GM08714 (cell line): ENCODE data around the gene DIP2C.

Source experiments
- H3K4me3 ChIP-seq: fragments of 200-500 bp; sonication (Bioruptor generic); 2 replicates; pipeline ENCODE4 v1.5.1; 2014; ENCODE audit warnings: mild to moderate bottlenecking, low read length, inconsistent platforms
- ZNF274 ChIP-seq: IDR thresholded peaks from 2 replicates; pipeline ENCODE4 v1.6.1; 2012; ENCODE audit warnings: mild to moderate bottlenecking, low read depth, low read length

The DIP2C gene

DNA sequence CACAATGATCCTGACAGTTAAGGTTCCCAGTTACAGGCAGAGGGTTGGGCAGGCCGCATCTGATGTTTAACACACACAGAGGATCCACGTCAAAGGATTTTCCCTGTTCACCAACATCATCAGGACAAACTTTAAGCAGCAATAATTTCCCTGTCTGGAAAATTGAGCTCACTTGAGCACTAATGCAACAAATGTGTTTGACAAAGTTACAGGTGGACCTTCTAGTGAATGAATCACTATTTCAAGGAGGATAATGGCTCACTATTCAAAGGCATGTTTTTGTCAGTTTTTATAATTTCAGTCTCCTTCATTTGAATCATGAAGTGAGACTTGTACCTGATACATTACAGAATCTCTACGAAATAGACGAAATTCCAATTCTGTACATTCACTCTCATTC is 127.3 kb downstream of the DIP2C start:
- TF ChIP-seq ZNF274, result no peak
- no peak overlapping the region for H3K4me3 ChIP-seq

GRCh38 chr10:561721-562120 is 127.7 kb downstream of the DIP2C start:
- H3K4me3 ChIP-seq, result no peak overlapping the region
- TF ChIP-seq ZNF274, result no peak

GRCh38 chr10:560314-560992 is 129.0 kb downstream of the DIP2C start:
- TF ChIP-seq ZNF274, result no peak

GRCh38 chr10:559767-560047 is 129.8 kb downstream of the DIP2C start:
- no peak overlapping the region for H3K4me3 ChIP-seq

More at GRCh38 chr10:560314-560992, 129.0 kb downstream of the DIP2C start:
- H3K4me3 ChIP-seq, result no peak overlapping the region

GRCh38 chr10:558891-559766 is 130.3 kb downstream of the DIP2C start:
- TF ChIP-seq ZNF274, result no peak

More at GRCh38 chr10:559767-560047, 129.8 kb downstream of the DIP2C start:
- TF ChIP-seq ZNF274, result no peak

DNA sequence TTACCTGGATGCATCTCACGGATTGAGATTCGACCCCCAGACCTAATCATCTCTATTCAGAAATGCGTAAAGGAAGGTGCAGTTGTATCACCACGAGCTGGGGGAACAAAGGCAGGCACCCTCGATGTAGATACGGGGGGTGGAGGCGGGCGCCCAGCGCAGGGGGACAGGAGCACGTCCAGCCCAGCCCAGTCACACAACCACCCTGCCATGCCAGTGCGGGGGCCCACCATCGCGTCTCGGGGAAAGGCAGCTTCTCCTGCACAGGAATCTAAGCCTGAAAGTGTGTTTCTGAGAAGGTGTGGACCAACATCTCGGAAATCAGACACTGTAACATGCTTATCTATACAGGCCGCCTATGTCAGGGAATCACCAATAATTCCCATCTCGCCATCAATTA is 131.1 kb downstream of the DIP2C start:
- TF ChIP-seq ZNF274, result no peak
- no peak overlapping the region for H3K4me3 ChIP-seq

More at GRCh38 chr10:558891-559766, 130.3 kb downstream of the DIP2C start:
- no peak overlapping the region for H3K4me3 ChIP-seq

- no peak for TF ChIP-seq ZNF274
- H3K4me3 ChIP-seq, result no peak overlapping the region
Observed at GRCh38 chr10:557792-558328, 131.6 kb downstream of the DIP2C start.

GRCh38 chr10:556971-557637 is 132.4 kb downstream of the DIP2C start:
- TF ChIP-seq ZNF274, result no peak
- H3K4me3 ChIP-seq, result no peak overlapping the region

DNA sequence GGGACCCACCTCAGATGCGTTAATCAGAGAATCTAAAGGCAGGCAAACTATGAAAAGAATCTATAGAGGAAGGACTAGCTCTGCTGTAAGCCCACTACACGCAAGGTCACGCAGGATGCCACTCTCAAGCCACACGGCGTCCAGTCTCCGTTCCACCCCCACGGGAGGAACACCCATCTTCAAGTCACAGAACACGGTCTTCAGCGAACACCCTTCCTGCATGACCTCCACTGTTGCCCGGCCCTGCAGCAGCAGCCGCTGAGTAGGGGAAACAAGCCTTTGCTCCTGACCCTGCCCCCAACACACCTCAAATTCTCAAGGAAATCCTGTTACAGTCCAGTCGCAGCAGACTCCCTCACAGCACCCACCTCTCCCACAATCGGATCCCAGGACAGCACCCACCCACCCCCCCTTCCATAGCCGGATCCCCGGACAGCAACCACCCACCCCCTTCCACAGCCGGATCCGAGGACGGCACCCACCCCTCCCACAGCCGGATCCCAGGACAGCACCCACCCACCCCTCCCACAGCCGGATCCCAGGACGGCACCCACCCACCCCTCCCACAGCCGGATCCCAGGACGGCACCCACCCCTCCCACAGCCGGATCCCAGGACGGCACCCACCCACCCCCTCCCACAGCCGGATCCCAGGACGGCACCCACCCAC is 133.7 kb downstream of the DIP2C start:
- no peak overlapping the region for H3K4me3 ChIP-seq
- TF ChIP-seq ZNF274, result no peak

- TF ChIP-seq ZNF274, result no peak
Observed at GRCh38 chr10:555281-555680, 134.2 kb downstream of the DIP2C start.

DNA sequence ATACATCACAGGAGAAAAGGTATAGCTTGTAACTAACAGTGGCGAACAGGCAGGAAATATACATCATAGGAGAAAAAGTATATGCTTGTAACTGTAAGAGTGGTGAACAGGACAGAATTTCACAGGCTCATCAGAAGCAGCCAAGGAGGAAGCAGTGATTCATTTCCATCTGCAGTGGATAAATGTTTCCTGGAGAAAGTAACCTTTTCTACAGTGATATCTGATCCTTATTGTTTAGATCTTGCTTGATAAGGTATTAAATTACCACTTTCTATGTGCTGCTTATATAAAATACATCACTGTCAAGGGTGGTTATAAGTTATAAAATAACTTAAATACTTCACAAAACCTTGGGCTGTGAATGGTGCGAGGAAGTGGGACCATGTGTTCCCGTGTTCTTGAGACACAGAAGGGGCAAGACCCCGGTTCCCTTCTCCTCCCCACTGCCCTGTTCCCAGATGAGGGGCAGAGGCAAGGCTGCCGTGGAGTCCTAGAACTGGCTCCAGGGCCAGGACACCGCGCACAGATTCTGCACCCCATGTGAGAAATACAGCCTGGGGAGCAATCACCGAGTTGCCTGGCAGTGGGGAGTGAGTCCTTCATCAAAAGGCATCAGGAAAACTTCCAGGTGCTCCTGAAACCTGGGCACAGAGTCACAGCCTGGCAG is 135.2 kb downstream of the DIP2C start:
- no peak overlapping the region for H3K4me3 ChIP-seq
- TF ChIP-seq ZNF274, result no peak

More at GRCh38 chr10:555281-555680, 134.2 kb downstream of the DIP2C start:
- no peak overlapping the region for H3K4me3 ChIP-seq

DNA sequence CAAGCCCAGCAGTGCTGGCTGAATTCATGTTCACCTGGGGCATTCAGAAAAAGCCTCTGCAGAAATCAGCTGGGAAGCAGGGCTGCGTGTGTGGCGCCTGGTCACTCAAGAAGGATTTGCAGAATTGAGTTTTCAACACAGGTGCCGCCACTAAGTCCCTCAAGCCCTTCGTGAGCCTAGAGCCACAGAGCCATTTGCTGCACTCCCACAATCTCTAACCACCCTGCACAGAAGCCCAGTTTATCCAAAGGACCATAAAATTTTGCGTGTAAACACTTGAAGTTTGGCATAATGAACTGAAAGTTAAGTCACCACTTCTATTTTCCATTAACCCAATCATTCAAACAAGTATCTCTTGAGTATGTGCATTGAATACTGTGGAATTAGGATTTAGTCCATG is 136.2 kb downstream of the DIP2C start:
- no peak overlapping the region for H3K4me3 ChIP-seq
- TF ChIP-seq ZNF274, result no peak

DNA sequence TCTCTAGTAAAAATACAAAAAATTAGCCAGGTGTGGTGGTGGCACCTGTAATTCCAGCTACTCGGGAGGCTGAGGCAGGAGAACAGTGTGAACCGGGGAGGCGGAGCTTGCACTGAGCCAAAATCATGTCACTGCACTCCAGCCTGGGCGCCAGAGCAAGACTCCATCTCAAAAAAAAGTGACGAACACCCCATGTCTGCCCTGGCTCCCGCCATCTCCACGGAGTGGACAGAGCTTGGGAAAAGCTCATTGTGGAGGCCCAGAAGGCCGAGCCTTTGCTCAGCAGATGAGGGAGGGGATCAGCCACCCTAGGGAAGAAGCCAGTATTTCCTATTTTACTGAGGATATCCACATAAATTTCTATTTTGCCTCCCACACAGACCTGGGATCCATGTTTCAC is 136.8 kb downstream of the DIP2C start:
- H3K4me3 ChIP-seq, result no peak overlapping the region
- TF ChIP-seq ZNF274, result no peak
